Activated naive CD8-positive, alpha-beta T cell treated with anti-CD3 and anti-CD28 coated beads, Interleukin-2, amount 10 ng/mL, durations not matched to agents 7 days and 5 days (primary cell): Measurements from ENCODE around the gene WDR45. TPM values are rescaled to one million over a fixed set of nuclear protein-coding genes. Genes with fewer than 3 reads are reported as not detected.
"Not testable (repeated sequence)": the region's sequence is repeated elsewhere in the genome, so short reads cannot be mapped to it uniquely, and the experiment has no call there.

Source experiments
- ATAC-seq: fragments of 150-1000 bp; cut with Tn5 transposase; one replicate; pipeline ENCODE4 v1.10.0; 2021; ENCODE audit warnings: low read depth, moderate library complexity
- POLR2A ChIA-PET: fragments of 350-600 bp; sonication (Branson Sonifier 250); formaldehyde crosslinking; loops from one replicate; lab custom pipeline; 2021; ENCODE audit warnings: antibody characterized with exemption; lab: Charles Lee
- DNase-seq: peaks from one replicate; pipeline ENCODE4 v3.0.0; 2021
- H3K27ac Mint-ChIP-seq: one replicate; pipeline ENCODE4 v1.8.0; 2022; ENCODE audit warnings: mild to moderate bottlenecking, mixed read lengths
- H3K27me3 Mint-ChIP-seq: one replicate; pipeline ENCODE4 v1.8.0; 2022; ENCODE audit warnings: mild to moderate bottlenecking, moderate library complexity, mixed read lengths
- H3K36me3 Mint-ChIP-seq: one replicate; pipeline ENCODE4 v1.8.0; 2021; ENCODE audit warnings: mild to moderate bottlenecking, mixed read lengths
- H3K4me1 Mint-ChIP-seq: one replicate; pipeline ENCODE4 v1.8.0; 2021; ENCODE audit warnings: mixed read lengths
- H3K4me3 Mint-ChIP-seq: one replicate; pipeline ENCODE4 v1.8.0; 2022; ENCODE audit warnings: mild to moderate bottlenecking, moderate library complexity, mixed read lengths
- H3K9me3 Mint-ChIP-seq: one replicate; pipeline ENCODE4 v1.8.0; 2021; ENCODE audit warnings: mixed read lengths
- total RNA-seq, 2 experiments: library from RNA; stranded (reverse); gene quantifications; one replicate each; pipeline ENCODE4 v1.2.3, GENCODE V29; 2021

The WDR45 gene
- total RNA-seq, result 10 to 100 TPM; 53.4 to 55.1 TPM

GRCh38 chrX:49079489-49080428 is at the start of gene WDR45:
TSS of gene WDR45 (minus strand) at chrX:49079887. CDS start at chrX:49078095, 1,792 bp downstream.
- Mint-ChIP-seq H3K4me3 (peak within 1 kb of the TSS; percentile 98), H3K27me3 (no peaks in the 10 kb centered on the region), H3K4me1 (peaks cover 17% of the 10 kb centered on the region), H3K36me3 (peaks cover 5% of the 10 kb centered on the region), H3K27ac (peak within 1 kb of the TSS; percentile 99), H3K9me3 (no peaks in the 10 kb centered on the region)
- ATAC-seq (peak; percentile 83), DNase-seq (peak; percentile 71)
- POLR2A ChIA-PET, result interaction anchor here (0.5 to 1.6 kb wide), 9 partner anchors 10 to 333 kb away, joined by 3 to 8 read pairs (median 4); partner anchors contain the start of gene OTUD5

- POLR2A ChIA-PET, result interaction anchor here (0.6 kb wide), 2 partner anchors 65 to 86 kb away, joined by 3 read pairs; partner anchors contain the start of gene TFE3
- Mint-ChIP-seq H3K4me3 (no peak overlapping the region), H3K4me1 (no peaks in the 10 kb centered on the region), H3K27me3 (no peaks in the 10 kb centered on the region), H3K27ac (no peak overlapping the region), H3K9me3 (no peaks in the 10 kb centered on the region), H3K36me3 (no peaks in the 10 kb centered on the region)
- ATAC-seq (no peak), DNase-seq (no peak)
Observed at GRCh38 chrX:49129427-49129826, 49.7 kb upstream of the WDR45 start.

GRCh38 chrX:49127742-49128258 is 48.1 kb upstream of the WDR45 start:
- H3K4me3 Mint-ChIP-seq, H3K9me3 Mint-ChIP-seq, H3K36me3 Mint-ChIP-seq, H3K27me3 Mint-ChIP-seq, H3K4me1 Mint-ChIP-seq, ATAC-seq, POLR2A ChIA-PET, H3K27ac Mint-ChIP-seq, DNase-seq: not testable (repeated sequence)

GRCh38 chrX:49122499-49122898 is 42.8 kb upstream of the WDR45 start:
- ATAC-seq (no peak), DNase-seq (no peak)
- Mint-ChIP-seq H3K36me3 (peaks cover 12% of the 10 kb centered on the region), H3K9me3 (no peaks in the 10 kb centered on the region), H3K4me3 (peak overlapping the region; percentile 97), H3K27me3 (no peaks in the 10 kb centered on the region), H3K27ac (peak overlapping the region; percentile 88), H3K4me1 (peaks cover 22% of the 10 kb centered on the region)
- POLR2A ChIA-PET, result interaction anchor here (1.2 kb wide), 1 partner anchor 22 kb away, joined by 3 read pairs; no protein-coding TSS in a partner anchor

GRCh38 chrX:49120091-49120490 is 40.4 kb upstream of the WDR45 start:
- Mint-ChIP-seq H3K9me3 (no peaks in the 10 kb centered on the region), H3K4me3 (peak overlapping the region; percentile 49), H3K27me3 (no peaks in the 10 kb centered on the region), H3K4me1 (peaks cover 26% of the 10 kb centered on the region), H3K27ac (peak overlapping the region; percentile 56), H3K36me3 (peaks cover 17% of the 10 kb centered on the region)
- POLR2A ChIA-PET, result interaction anchor here (1.2 kb wide), 1 partner anchor 19 kb away, joined by 3 read pairs; no protein-coding TSS in a partner anchor
- no peak for ATAC-seq
- DNase-seq, result no peak

GRCh38 chrX:49117581-49117980 is 37.9 kb upstream of the WDR45 start:
- DNase-seq (no peak), ATAC-seq (no peak)
- Mint-ChIP-seq H3K27ac (peak overlapping the region; percentile 94), H3K4me3 (peak overlapping the region; percentile 80), H3K36me3 (peaks cover 15% of the 10 kb centered on the region), H3K9me3 (no peaks in the 10 kb centered on the region), H3K4me1 (peaks cover 16% of the 10 kb centered on the region), H3K27me3 (no peaks in the 10 kb centered on the region)
- POLR2A ChIA-PET, result no interaction called here

- peaks cover 15% of the 10 kb centered on the region for H3K36me3 Mint-ChIP-seq
- peaks cover 14% of the 10 kb centered on the region for H3K4me1 Mint-ChIP-seq
- peak overlapping the region; percentile 58 for H3K27ac Mint-ChIP-seq
- DNase-seq (no peak), ATAC-seq (no peak)
- H3K9me3 Mint-ChIP-seq, result no peaks in the 10 kb centered on the region
- H3K27me3 Mint-ChIP-seq, result no peaks in the 10 kb centered on the region
- POLR2A ChIA-PET, result no interaction called here
- H3K4me3 Mint-ChIP-seq, result peak overlapping the region; percentile 9
Observed at GRCh38 chrX:49116716-49117115, 37.0 kb upstream of the WDR45 start.

- peaks cover 13% of the 10 kb centered on the region for H3K36me3 Mint-ChIP-seq
- H3K4me3 Mint-ChIP-seq, result no peak overlapping the region
- ATAC-seq (no peak), DNase-seq (no peak)
- no peaks in the 10 kb centered on the region for H3K27me3 Mint-ChIP-seq
- POLR2A ChIA-PET, result no interaction called here
- H3K9me3 Mint-ChIP-seq, result no peaks in the 10 kb centered on the region
- no peak overlapping the region for H3K27ac Mint-ChIP-seq
- H3K4me1 Mint-ChIP-seq, result peaks cover 12% of the 10 kb centered on the region
Observed at GRCh38 chrX:49116076-49116475, 36.4 kb upstream of the WDR45 start.

- DNase-seq (no peak), ATAC-seq (no peak)
- Mint-ChIP-seq H3K4me3 (no peak overlapping the region), H3K27ac (no peak overlapping the region), H3K4me1 (peaks cover 2% of the 10 kb centered on the region), H3K27me3 (no peaks in the 10 kb centered on the region), H3K9me3 (no peaks in the 10 kb centered on the region), H3K36me3 (peaks cover 10% of the 10 kb centered on the region)
- POLR2A ChIA-PET, result no interaction called here
Observed at GRCh38 chrX:49111791-49112190, 32.1 kb upstream of the WDR45 start.

GRCh38 chrX:49110417-49110816 is 30.7 kb upstream of the WDR45 start:
- H3K27me3 Mint-ChIP-seq, result no peaks in the 10 kb centered on the region
- H3K9me3 Mint-ChIP-seq, result no peaks in the 10 kb centered on the region
- no peak overlapping the region for H3K4me3 Mint-ChIP-seq
- ATAC-seq (no peak), DNase-seq (no peak)
- no peaks in the 10 kb centered on the region for H3K4me1 Mint-ChIP-seq
- POLR2A ChIA-PET, result no interaction called here
- H3K36me3 Mint-ChIP-seq, result peaks cover 5% of the 10 kb centered on the region
- no peak overlapping the region for H3K27ac Mint-ChIP-seq

- H3K4me1 Mint-ChIP-seq, result no peaks in the 10 kb centered on the region
- peaks cover 5% of the 10 kb centered on the region for H3K36me3 Mint-ChIP-seq
- H3K27me3 Mint-ChIP-seq, result no peaks in the 10 kb centered on the region
- H3K9me3 Mint-ChIP-seq, result no peaks in the 10 kb centered on the region
- DNase-seq (no peak), ATAC-seq (no peak)
- no peak overlapping the region for H3K4me3 Mint-ChIP-seq
- H3K27ac Mint-ChIP-seq, result no peak overlapping the region
- POLR2A ChIA-PET, result no interaction called here
Observed at GRCh38 chrX:49108641-49109040, 29.0 kb upstream of the WDR45 start.

GRCh38 chrX:49106930-49107329 is 27.2 kb upstream of the WDR45 start:
- DNase-seq (no peak), ATAC-seq (no peak)
- H3K27me3 Mint-ChIP-seq, result no peaks in the 10 kb centered on the region
- peaks cover 5% of the 10 kb centered on the region for H3K36me3 Mint-ChIP-seq
- H3K4me3 Mint-ChIP-seq, result no peak overlapping the region
- POLR2A ChIA-PET, result no interaction called here
- H3K9me3 Mint-ChIP-seq, result no peaks in the 10 kb centered on the region
- H3K27ac Mint-ChIP-seq, result no peak overlapping the region
- H3K4me1 Mint-ChIP-seq, result peaks cover under 1% of the 10 kb centered on the region

- no peak for ATAC-seq
- Mint-ChIP-seq H3K9me3 (no peaks in the 10 kb centered on the region), H3K4me3 (no peak overlapping the region), H3K4me1 (peaks cover 5% of the 10 kb centered on the region), H3K27ac (no peak overlapping the region), H3K27me3 (no peaks in the 10 kb centered on the region), H3K36me3 (peaks cover 5% of the 10 kb centered on the region)
- POLR2A ChIA-PET, result no interaction called here
- no peak for DNase-seq
Observed at GRCh38 chrX:49106296-49106695, 26.6 kb upstream of the WDR45 start.
